ENCODE results near the gene B3GNT2.

Gene B3GNT2

DNA sequence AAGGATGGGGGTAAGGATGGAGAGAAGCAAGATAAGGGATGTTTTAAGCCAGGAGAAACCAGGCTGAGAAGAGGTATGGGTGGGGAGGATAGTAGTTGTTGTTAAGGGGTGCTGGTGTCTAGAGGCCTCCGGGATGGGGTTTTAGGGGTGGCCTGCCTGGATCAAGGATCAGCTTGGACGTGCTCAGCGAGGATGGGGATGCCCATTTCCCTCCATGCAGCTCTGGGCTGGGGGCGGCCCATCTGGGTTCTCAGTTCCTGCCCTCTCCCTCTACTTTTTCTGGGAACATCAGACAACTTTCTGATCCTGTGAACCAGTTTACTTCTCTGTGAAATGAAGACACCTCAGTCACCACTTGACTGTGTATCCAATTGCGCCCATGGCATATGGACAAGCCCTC, 10.1 kb downstream of the B3GNT2 start:
- Mint-ChIP-seq H3K36me3 (ENCODE audit: low read depth) (peaks cover 50% of the 10 kb centered on the region), H3K4me3 (no peak overlapping the region), H3K4me1 (ENCODE audit: low read depth) (peaks cover 96% of the 10 kb centered on the region), H3K9me3 (peaks cover 3% of the 10 kb centered on the region), H3K27ac (no peak overlapping the region), H3K27me3 (no peaks in the 10 kb centered on the region)
- DNase-seq, result no peak

GRCh38 chr2:62207491-62207890, 11.6 kb downstream of the B3GNT2 start:
- Mint-ChIP-seq H3K9me3 (peaks cover 9% of the 10 kb centered on the region), H3K4me3 (no peak overlapping the region), H3K36me3 (ENCODE audit: low read depth) (peaks cover 61% of the 10 kb centered on the region), H3K27ac (peak overlapping the region; percentile 87), H3K27me3 (no peaks in the 10 kb centered on the region), H3K4me1 (ENCODE audit: low read depth) (peaks cover 94% of the 10 kb centered on the region)
- no peak for DNase-seq

DNA sequence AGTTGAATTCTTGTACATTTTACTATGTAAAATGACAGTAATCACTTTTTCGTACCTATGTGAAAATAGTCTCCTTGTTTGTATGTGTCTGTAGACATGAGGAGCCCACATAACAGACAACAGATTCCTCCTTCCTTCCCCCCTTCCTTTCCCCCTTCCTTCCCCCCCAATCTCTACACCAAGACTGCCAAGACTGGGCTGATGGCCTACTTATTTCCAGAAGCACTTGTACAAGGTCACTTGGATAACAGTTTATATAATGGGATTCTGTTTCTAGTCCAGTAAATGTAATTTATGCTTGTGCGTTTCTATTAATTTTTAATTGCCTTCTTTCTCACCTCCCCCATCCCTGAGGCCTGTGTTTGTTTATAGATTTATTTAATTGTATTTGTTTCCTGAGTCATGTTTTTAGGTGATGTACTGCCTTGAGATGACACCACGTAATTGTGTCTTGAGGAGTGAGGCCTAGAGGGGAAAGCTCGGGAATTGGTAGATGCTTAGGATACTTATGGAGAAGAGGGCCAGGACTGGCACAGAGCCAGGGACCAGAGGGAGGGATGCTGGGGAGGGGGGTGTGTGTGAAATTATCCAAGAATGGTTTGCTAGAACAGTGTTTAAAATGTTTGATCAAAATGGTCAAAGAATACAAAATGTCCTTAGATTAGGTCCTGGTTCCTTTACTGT, 12.3 kb downstream of the B3GNT2 start:
- Mint-ChIP-seq H3K4me1 (ENCODE audit: low read depth) (peaks cover 94% of the 10 kb centered on the region), H3K4me3 (no peak overlapping the region), H3K27ac (peak overlapping the region; percentile 87), H3K36me3 (ENCODE audit: low read depth) (peaks cover 69% of the 10 kb centered on the region), H3K9me3 (peaks cover 9% of the 10 kb centered on the region), H3K27me3 (no peaks in the 10 kb centered on the region)
- DNase-seq, result no peak

DNA sequence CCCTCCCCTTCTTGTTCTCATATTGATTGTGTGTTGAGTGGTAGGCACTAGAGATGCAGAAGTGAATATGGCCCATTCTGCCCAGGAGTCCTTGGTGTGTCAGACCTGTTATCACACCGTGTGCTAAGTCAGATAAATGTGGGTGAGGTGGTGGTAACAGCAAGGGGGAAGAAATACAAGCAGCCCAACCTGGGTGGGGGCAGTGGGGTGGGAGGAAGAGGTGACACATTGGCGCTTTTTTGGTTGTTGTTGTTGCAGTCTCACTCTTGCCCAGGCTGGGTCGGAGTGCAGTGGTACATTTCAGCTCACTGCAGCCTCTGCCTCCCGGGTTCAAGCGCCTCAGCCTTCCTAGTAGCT, 12.8 kb downstream of the B3GNT2 start:
- no peak overlapping the region for H3K4me3 Mint-ChIP-seq
- H3K27ac Mint-ChIP-seq, result peak overlapping the region; percentile 87
- peaks cover 94% of the 10 kb centered on the region for H3K4me1 Mint-ChIP-seq (ENCODE audit: low read depth)
- no peaks in the 10 kb centered on the region for H3K27me3 Mint-ChIP-seq
- H3K36me3 Mint-ChIP-seq (ENCODE audit: low read depth), result peaks cover 70% of the 10 kb centered on the region
- H3K9me3 Mint-ChIP-seq, result peaks cover 9% of the 10 kb centered on the region
- DNase-seq, result peak; percentile 46

- Mint-ChIP-seq H3K27ac (peak overlapping the region; percentile 87), H3K9me3 (peaks cover 9% of the 10 kb centered on the region), H3K4me3 (no peak overlapping the region), H3K4me1 (ENCODE audit: low read depth) (peaks cover 94% of the 10 kb centered on the region), H3K36me3 (ENCODE audit: low read depth) (peaks cover 72% of the 10 kb centered on the region), H3K27me3 (no peaks in the 10 kb centered on the region)
- DNase-seq, result no peak
These were observed 13.6 kb downstream of the B3GNT2 start for GRCh38 chr2:62209427-62209991.

DNA sequence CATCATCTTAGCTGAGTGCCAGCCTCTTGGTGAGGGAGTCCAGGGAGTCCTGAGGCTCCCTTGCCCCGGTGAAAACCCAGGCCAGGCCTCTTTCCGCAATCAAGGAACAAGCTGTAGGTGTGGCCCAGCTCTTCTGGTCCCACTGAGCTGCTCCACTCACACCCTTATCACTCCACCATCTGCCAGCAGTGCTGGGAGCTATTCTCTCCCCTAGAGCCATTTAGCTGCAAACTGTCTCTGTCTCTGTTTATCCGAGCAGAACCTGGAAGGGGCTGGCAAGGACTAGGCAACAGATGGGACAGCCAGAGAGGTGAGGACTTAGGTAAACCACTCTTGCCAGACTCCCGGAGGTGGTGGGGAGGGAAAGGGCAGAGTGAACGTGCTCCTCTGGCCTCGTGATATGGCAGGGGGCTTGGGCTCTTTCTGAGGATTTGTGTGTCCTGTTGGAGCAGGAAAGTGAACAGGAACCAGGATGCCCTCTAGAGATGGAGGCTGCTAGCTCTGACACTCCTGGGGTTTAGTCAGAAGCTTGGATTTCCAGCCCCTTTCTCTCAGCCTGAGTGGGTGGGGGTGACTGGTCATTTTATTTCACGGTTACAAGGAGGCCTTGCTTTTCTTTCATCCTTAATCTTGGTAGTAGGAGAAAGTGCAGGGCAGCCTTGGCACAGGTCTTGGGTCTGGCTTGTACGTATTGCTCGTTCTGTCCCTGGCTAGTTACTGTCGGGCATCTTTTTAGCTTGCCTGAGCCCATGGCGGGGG, 19.6 kb downstream of the B3GNT2 start:
- peaks cover 55% of the 10 kb centered on the region for H3K36me3 Mint-ChIP-seq (ENCODE audit: low read depth)

GRCh38 chr2:62216113-62216512, 20.2 kb downstream of the B3GNT2 start:
- no peak for DNase-seq
- Mint-ChIP-seq H3K9me3 (peaks cover 11% of the 10 kb centered on the region), H3K36me3 (ENCODE audit: low read depth) (peaks cover 58% of the 10 kb centered on the region), H3K27me3 (no peaks in the 10 kb centered on the region), H3K27ac (peak overlapping the region; percentile 82), H3K4me3 (no peak overlapping the region), H3K4me1 (ENCODE audit: low read depth) (peaks cover 97% of the 10 kb centered on the region)

More for the DNA sequence above, 19.6 kb downstream of the B3GNT2 start:
- no peaks in the 10 kb centered on the region for H3K27me3 Mint-ChIP-seq
- peak overlapping the region; percentile 82 for H3K27ac Mint-ChIP-seq
- peaks cover 13% of the 10 kb centered on the region for H3K9me3 Mint-ChIP-seq
- H3K4me3 Mint-ChIP-seq, result no peak overlapping the region
- peaks cover 94% of the 10 kb centered on the region for H3K4me1 Mint-ChIP-seq (ENCODE audit: low read depth)
- DNase-seq, result no peak

- peaks cover 97% of the 10 kb centered on the region for H3K4me1 Mint-ChIP-seq (ENCODE audit: low read depth)
- H3K4me3 Mint-ChIP-seq, result no peak overlapping the region
- H3K27ac Mint-ChIP-seq, result peak overlapping the region; percentile 82
- no peaks in the 10 kb centered on the region for H3K27me3 Mint-ChIP-seq
- no peak for DNase-seq
- H3K9me3 Mint-ChIP-seq, result peaks cover 7% of the 10 kb centered on the region
- peaks cover 58% of the 10 kb centered on the region for H3K36me3 Mint-ChIP-seq (ENCODE audit: low read depth)
These were observed 20.7 kb downstream of the B3GNT2 start for GRCh38 chr2:62216616-62217015.

GRCh38 chr2:62217421-62217820, 21.5 kb downstream of the B3GNT2 start:
- no peak for DNase-seq
- peaks cover 58% of the 10 kb centered on the region for H3K36me3 Mint-ChIP-seq (ENCODE audit: low read depth)

DNA sequence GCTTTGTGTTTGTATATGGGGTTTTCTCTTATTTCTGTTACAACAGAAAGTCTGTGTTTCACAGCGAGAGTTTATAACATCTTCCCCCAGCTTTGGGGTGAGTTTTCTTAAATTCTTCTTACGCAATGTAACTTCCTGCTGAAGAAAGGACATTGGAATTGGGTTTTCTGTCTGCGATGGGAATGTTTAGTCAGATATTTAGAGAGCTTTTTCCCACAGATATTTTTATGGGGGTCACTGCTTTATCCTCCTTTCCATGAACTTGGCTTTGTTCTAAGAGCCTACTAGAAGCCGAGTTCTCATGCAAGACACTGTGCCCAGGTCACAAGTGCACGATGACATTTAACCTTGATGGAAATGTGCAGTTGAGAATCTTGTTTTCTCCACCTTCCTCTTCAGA, 22.1 kb downstream of the B3GNT2 start:
- DNase-seq, result no peak
- peak overlapping the region; percentile 89 for H3K27ac Mint-ChIP-seq
- peaks cover 97% of the 10 kb centered on the region for H3K4me1 Mint-ChIP-seq (ENCODE audit: low read depth)
- no peaks in the 10 kb centered on the region for H3K27me3 Mint-ChIP-seq
- H3K36me3 Mint-ChIP-seq (ENCODE audit: low read depth), result peaks cover 58% of the 10 kb centered on the region
- H3K9me3 Mint-ChIP-seq, result peaks cover 7% of the 10 kb centered on the region
- no peak overlapping the region for H3K4me3 Mint-ChIP-seq

More at GRCh38 chr2:62217421-62217820, 21.5 kb downstream of the B3GNT2 start:
- Mint-ChIP-seq H3K9me3 (peaks cover 5% of the 10 kb centered on the region), H3K27ac (peak overlapping the region; percentile 82), H3K4me1 (ENCODE audit: low read depth) (peaks cover 97% of the 10 kb centered on the region), H3K4me3 (no peak overlapping the region), H3K27me3 (no peaks in the 10 kb centered on the region)

DNA sequence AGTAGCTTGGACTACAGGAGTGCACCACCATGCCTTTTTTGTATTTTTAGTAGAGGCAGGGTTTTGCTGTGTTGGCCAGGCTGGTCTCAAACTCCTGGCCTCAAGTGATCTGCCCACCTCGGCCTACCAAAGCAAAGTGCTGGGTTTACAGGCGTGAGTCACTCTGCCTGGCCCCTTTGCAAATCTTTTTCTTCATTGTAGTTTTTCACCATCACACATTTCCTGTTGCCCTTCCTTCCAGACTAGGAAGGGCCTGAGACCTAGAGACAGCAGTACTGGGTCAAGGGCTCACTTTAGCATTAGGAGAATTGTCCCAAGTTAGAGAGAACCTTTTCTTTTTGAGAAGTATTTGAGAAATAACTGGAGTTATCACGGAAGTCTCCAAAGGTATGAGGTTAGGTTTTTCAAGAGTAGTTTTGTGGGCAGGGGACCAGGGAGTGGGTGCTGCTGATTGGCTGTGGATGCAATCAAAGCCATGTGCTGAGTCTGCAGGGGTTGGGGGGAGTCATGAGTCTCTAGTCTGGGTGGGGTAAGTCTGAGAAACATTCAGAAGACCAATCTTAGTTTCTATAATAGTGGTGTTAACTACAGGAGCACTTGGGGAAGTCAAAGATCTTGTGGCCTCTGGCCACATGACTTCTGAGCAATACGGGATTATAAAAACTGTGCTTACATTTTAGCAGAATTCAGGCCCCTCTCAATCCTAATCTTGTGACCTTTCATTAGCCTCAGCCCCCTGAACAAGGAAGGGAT, 23.7 kb downstream of the B3GNT2 start:
- Mint-ChIP-seq H3K4me3 (no peak overlapping the region), H3K27ac (peak overlapping the region; percentile 89), H3K4me1 (ENCODE audit: low read depth) (peaks cover 91% of the 10 kb centered on the region), H3K36me3 (ENCODE audit: low read depth) (peaks cover 62% of the 10 kb centered on the region), H3K27me3 (no peaks in the 10 kb centered on the region), H3K9me3 (peaks cover 12% of the 10 kb centered on the region)
- DNase-seq, result no peak

- Mint-ChIP-seq H3K36me3 (ENCODE audit: low read depth) (peaks cover 74% of the 10 kb centered on the region), H3K27ac (peak overlapping the region; percentile 9), H3K9me3 (peaks cover 12% of the 10 kb centered on the region), H3K4me3 (no peak overlapping the region), H3K4me1 (ENCODE audit: low read depth) (peaks cover 77% of the 10 kb centered on the region), H3K27me3 (no peaks in the 10 kb centered on the region)
- no peak for DNase-seq
These were observed 25.2 kb downstream of the B3GNT2 start for GRCh38 chr2:62221141-62221540.

GRCh38 chr2:62222171-62222570, 26.3 kb downstream of the B3GNT2 start:
- peaks cover 74% of the 10 kb centered on the region for H3K36me3 Mint-ChIP-seq (ENCODE audit: low read depth)
- DNase-seq, result no peak
- no peak overlapping the region for H3K4me3 Mint-ChIP-seq
- no peaks in the 10 kb centered on the region for H3K27me3 Mint-ChIP-seq
- peak overlapping the region; percentile 65 for H3K27ac Mint-ChIP-seq
- peaks cover 68% of the 10 kb centered on the region for H3K4me1 Mint-ChIP-seq (ENCODE audit: low read depth)
- H3K9me3 Mint-ChIP-seq, result peaks cover 12% of the 10 kb centered on the region

- H3K9me3 Mint-ChIP-seq, result peaks cover 12% of the 10 kb centered on the region
- H3K36me3 Mint-ChIP-seq (ENCODE audit: low read depth), result peaks cover 78% of the 10 kb centered on the region
- DNase-seq, result no peak
- peak overlapping the region; percentile 65 for H3K27ac Mint-ChIP-seq
- H3K4me1 Mint-ChIP-seq (ENCODE audit: low read depth), result peaks cover 68% of the 10 kb centered on the region
- no peaks in the 10 kb centered on the region for H3K27me3 Mint-ChIP-seq
- H3K4me3 Mint-ChIP-seq, result no peak overlapping the region
These were observed 26.8 kb downstream of the B3GNT2 start for GRCh38 chr2:62222674-62223073.

Data from activated T-cell treated with anti-CD3 and anti-CD28 coated beads, Interleukin-2, amount 50 U/mL, for 24 hours (primary cell).